Stimulated activated naive CD8-positive, alpha-beta T cell treated with anti-CD3 and anti-CD28 coated beads, Interleukin-15, amount 100 ng/mL, for 72 hours (primary cell): ENCODE measurements around the gene PGS1.

Experiments used
- ATAC-seq: fragments of 150-1000 bp; cut with Tn5 transposase; 2 replicates; pipeline ENCODE4 v1.10.0; 2021; ENCODE audit warnings: mild to moderate bottlenecking, moderate library complexity
- DNase-seq, 2 donors: peaks; one replicate each; pipeline ENCODE4 v3.0.0; 2021 to 2022
- H3K27ac Mint-ChIP-seq, 2 donors: one replicate each; pipeline ENCODE4 v1.8.0; 2022; ENCODE audit warnings: mild to moderate bottlenecking in 2 of 2, mixed read lengths in 2 of 2, moderate library complexity in 2 of 2
- H3K27me3 Mint-ChIP-seq: one replicate; pipeline ENCODE4 v1.8.0; 2022; ENCODE audit warnings: mixed read lengths
- H3K4me1 Mint-ChIP-seq: one replicate; pipeline ENCODE4 v1.8.0; 2022; ENCODE audit warnings: mild to moderate bottlenecking, mixed read lengths
- H3K4me3 Mint-ChIP-seq, 2 donors: one replicate each; pipeline ENCODE4 v1.8.0; 2022; ENCODE audit warnings: mild to moderate bottlenecking in 2 of 2, mixed read lengths in 2 of 2, moderate library complexity in 1 of 2
- H3K9me3 Mint-ChIP-seq, 2 donors: one replicate each; pipeline ENCODE4 v1.8.0; 2022; ENCODE audit warnings: mixed read lengths in 2 of 2

The PGS1 gene

GRCh38 chr17:78387977-78388941, 9.8 kb downstream of the PGS1 start:
- no peak for DNase-seq
- Mint-ChIP-seq H3K27me3 (no peaks in the 10 kb centered on the region), H3K9me3 (no peaks in the 10 kb centered on the region), H3K4me1 (peaks cover 83% of the 10 kb centered on the region), H3K4me3 (peak overlapping the region; percentile 52 to 72), H3K27ac (peak overlapping the region; percentile 65 to 79)
- ATAC-seq = no peak

GRCh38 chr17:78390241-78391050, 12.0 kb downstream of the PGS1 start:
- no peak overlapping the region for H3K4me3 Mint-ChIP-seq
- H3K4me1 Mint-ChIP-seq = peaks cover 61% of the 10 kb centered on the region
- no peaks in the 10 kb centered on the region for H3K9me3 Mint-ChIP-seq
- ATAC-seq = no peak
- H3K27ac Mint-ChIP-seq = peak overlapping the region in 1 of 2 donors; percentile 48
- no peak for DNase-seq
- H3K27me3 Mint-ChIP-seq = no peaks in the 10 kb centered on the region

GRCh38 chr17:78391051-78391431, 12.6 kb downstream of the PGS1 start:
- Mint-ChIP-seq H3K4me3 (no peak overlapping the region), H3K9me3 (no peaks in the 10 kb centered on the region), H3K27ac (no peak overlapping the region), H3K27me3 (no peaks in the 10 kb centered on the region), H3K4me1 (peaks cover 55% of the 10 kb centered on the region)
- DNase-seq (no peak), ATAC-seq (no peak)

- peaks cover 47% of the 10 kb centered on the region for H3K4me1 Mint-ChIP-seq
- DNase-seq (no peak), ATAC-seq (no peak)
- no peaks in the 10 kb centered on the region for H3K9me3 Mint-ChIP-seq
- H3K27ac Mint-ChIP-seq = peak overlapping the region in 1 of 2 donors; percentile 65
- H3K27me3 Mint-ChIP-seq = no peaks in the 10 kb centered on the region
- H3K4me3 Mint-ChIP-seq = no peak overlapping the region
Measured at GRCh38 chr17:78391843-78392242, 13.4 kb downstream of the PGS1 start.

GRCh38 chr17:78392295-78392694, 13.8 kb downstream of the PGS1 start:
- Mint-ChIP-seq H3K27ac (peak overlapping the region in 1 of 2 donors; percentile 65), H3K4me3 (no peak overlapping the region), H3K9me3 (no peaks in the 10 kb centered on the region), H3K4me1 (peaks cover 42% of the 10 kb centered on the region), H3K27me3 (no peaks in the 10 kb centered on the region)
- ATAC-seq (no peak), DNase-seq (no peak)

GRCh38 chr17:78393575-78393974, 15.1 kb downstream of the PGS1 start:
- H3K4me1 Mint-ChIP-seq = peaks cover 30% of the 10 kb centered on the region
- ATAC-seq (no peak), DNase-seq (no peak)
- H3K4me3 Mint-ChIP-seq = no peak overlapping the region
- H3K9me3 Mint-ChIP-seq = no peaks in the 10 kb centered on the region
- H3K27ac Mint-ChIP-seq = peak overlapping the region in 1 of 2 donors; percentile 78
- no peaks in the 10 kb centered on the region for H3K27me3 Mint-ChIP-seq

- DNase-seq = no peak
- no peak for ATAC-seq
- Mint-ChIP-seq H3K4me1 (peaks cover 23% of the 10 kb centered on the region), H3K27ac (no peak overlapping the region), H3K4me3 (no peak overlapping the region), H3K9me3 (no peaks in the 10 kb centered on the region), H3K27me3 (no peaks in the 10 kb centered on the region)
Measured at GRCh38 chr17:78394209-78394608, 15.8 kb downstream of the PGS1 start.

- peak overlapping the region in 1 of 2 donors; percentile 20 for H3K27ac Mint-ChIP-seq
- no peaks in the 10 kb centered on the region for H3K9me3 Mint-ChIP-seq
- H3K27me3 Mint-ChIP-seq = no peaks in the 10 kb centered on the region
- no peak overlapping the region for H3K4me3 Mint-ChIP-seq
- DNase-seq = no peak
- H3K4me1 Mint-ChIP-seq = peaks cover 14% of the 10 kb centered on the region
- no peak for ATAC-seq
Measured at GRCh38 chr17:78395155-78395554, 16.7 kb downstream of the PGS1 start.

GRCh38 chr17:78396441-78397337, 18.2 kb downstream of the PGS1 start:
- DNase-seq (no peak), ATAC-seq (no peak)
- Mint-ChIP-seq H3K4me1 (no peaks in the 10 kb centered on the region), H3K27ac (no peak overlapping the region), H3K4me3 (no peak overlapping the region), H3K9me3 (no peaks in the 10 kb centered on the region), H3K27me3 (no peaks in the 10 kb centered on the region)

- no peak overlapping the region for H3K4me3 Mint-ChIP-seq
- no peaks in the 10 kb centered on the region for H3K4me1 Mint-ChIP-seq
- H3K9me3 Mint-ChIP-seq = no peaks in the 10 kb centered on the region
- H3K27ac Mint-ChIP-seq = no peak overlapping the region
- DNase-seq (no peak), ATAC-seq (no peak)
- H3K27me3 Mint-ChIP-seq = no peaks in the 10 kb centered on the region
Measured at GRCh38 chr17:78397681-78398101, 19.2 kb downstream of the PGS1 start.

- ATAC-seq (no peak), DNase-seq (no peak)
- Mint-ChIP-seq H3K9me3 (no peaks in the 10 kb centered on the region), H3K27ac (no peak overlapping the region), H3K4me3 (no peak overlapping the region), H3K27me3 (no peaks in the 10 kb centered on the region), H3K4me1 (no peaks in the 10 kb centered on the region)
Measured at GRCh38 chr17:78398390-78398789, 19.9 kb downstream of the PGS1 start.

GRCh38 chr17:78399028-78399692, 20.7 kb downstream of the PGS1 start:
- Mint-ChIP-seq H3K27me3 (no peaks in the 10 kb centered on the region), H3K9me3 (no peaks in the 10 kb centered on the region), H3K4me1 (no peaks in the 10 kb centered on the region), H3K4me3 (no peak overlapping the region), H3K27ac (peak overlapping the region in 1 of 2 donors; percentile 42)
- DNase-seq (no peak), ATAC-seq (no peak)

GRCh38 chr17:78399693-78400144, 21.3 kb downstream of the PGS1 start:
- DNase-seq = no peak
- no peak overlapping the region for H3K27ac Mint-ChIP-seq
- no peak for ATAC-seq
- no peaks in the 10 kb centered on the region for H3K4me1 Mint-ChIP-seq
- H3K9me3 Mint-ChIP-seq = no peaks in the 10 kb centered on the region
- no peak overlapping the region for H3K4me3 Mint-ChIP-seq
- H3K27me3 Mint-ChIP-seq = no peaks in the 10 kb centered on the region

- Mint-ChIP-seq H3K27ac (peak overlapping the region in 1 of 2 donors; percentile 20), H3K27me3 (no peaks in the 10 kb centered on the region), H3K4me1 (peaks cover 4% of the 10 kb centered on the region), H3K9me3 (no peaks in the 10 kb centered on the region), H3K4me3 (no peak overlapping the region)
- ATAC-seq (no peak), DNase-seq (no peak)
Measured at GRCh38 chr17:78400581-78401240, 22.3 kb downstream of the PGS1 start.
